Thyroid gland (tissue), 4 donors: ENCODE results near the gene IGSF9B.

Experiments used
- CTCF ChIP-seq, 6 experiments: fragments of 200-600 bp in 3 of 6; fragments of 450-650 bp in 3 of 6; sonication (generic) in 3 of 6; IDR thresholded peaks; one replicate each; pipeline ENCODE4 v1.5.1; 2016 to 2019; ENCODE audit warnings: antibody characterized with exemption in 6 of 6, mild to moderate bottlenecking in 2 of 6, inconsistent platforms in 1 of 6, moderate library complexity in 1 of 6
- POLR2A ChIP-seq, 2 donors: fragments of 450-650 bp; IDR thresholded peaks; one replicate each; pipeline ENCODE4 v1.6.1; 2017; ENCODE audit warnings: antibody characterized with exemption in 2 of 2, mild to moderate bottlenecking in 2 of 2, moderate library complexity in 1 of 2

- TF ChIP-seq CTCF (IDR thresholded peaks at IDR 0.05) (peak in 1 of 6 experiments; percentile 4), POLR2A (IDR thresholded peaks at IDR 0.05) (no peak)
Observed at GRCh38 chr11:133930767-133931448, 25.9 kb downstream of the IGSF9B start.
